Breast epithelium (tissue), 3 donors: ENCODE data around the gene TAF11L14.
"Not testable (repeated sequence)": the region's sequence is repeated elsewhere in the genome, so short reads cannot be mapped to it uniquely, and the experiment has no call there.

Source experiments
- POLR2A ChIP-seq: fragments of 450-650 bp; IDR thresholded peaks from one replicate; pipeline ENCODE4 v1.6.1; 2016; ENCODE audit warnings: antibody characterized with exemption, mild to moderate bottlenecking, moderate library complexity
- POLR2AphosphoS5 ChIP-seq, 3 donors: sonication (generic); formaldehyde crosslinking; IDR thresholded peaks; one replicate each; pipeline ENCODE4 v1.6.1; 2017; ENCODE audit warnings: antibody characterized with exemption in 3 of 3
- TF ChIP-seq, protein P1 (sequence below), 3 donors: fragments of 450-650 bp; IDR thresholded peaks; one replicate each; pipeline ENCODE4 v1.5.1; 2016 to 2017; ENCODE audit warnings: antibody characterized with exemption in 3 of 3, mild to moderate bottlenecking in 3 of 3, moderate library complexity in 3 of 3

DNA sequence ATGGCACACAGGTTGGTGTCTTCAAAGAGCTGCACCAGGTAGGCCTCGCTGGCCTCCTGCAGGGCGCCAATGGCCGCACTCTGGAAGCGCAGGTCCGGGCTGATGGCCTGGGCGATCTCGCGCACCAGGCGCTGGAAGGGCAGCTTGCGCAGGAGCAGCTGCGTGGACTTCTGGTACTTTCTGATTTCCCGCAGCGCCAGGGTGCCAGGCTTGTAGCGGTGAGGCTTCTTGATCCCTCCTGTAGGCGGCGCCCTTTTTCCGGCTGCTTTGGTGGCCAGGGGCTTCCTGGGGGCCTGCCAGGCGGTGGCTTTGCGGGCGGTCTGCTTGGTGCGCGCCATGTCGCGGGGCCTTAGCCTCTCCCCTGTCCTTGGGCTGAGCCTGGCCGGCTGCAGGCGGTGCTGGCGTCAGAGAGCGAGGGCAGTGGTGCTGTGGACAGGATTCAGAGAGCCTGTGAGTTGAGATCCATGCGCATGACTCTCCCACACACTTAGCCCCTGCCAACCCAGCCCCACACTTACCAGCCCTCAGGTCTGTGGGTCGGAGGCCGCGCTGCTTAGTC, 21.0 kb downstream of the TAF11L14 start:
- TF ChIP-seq, protein P1, sequence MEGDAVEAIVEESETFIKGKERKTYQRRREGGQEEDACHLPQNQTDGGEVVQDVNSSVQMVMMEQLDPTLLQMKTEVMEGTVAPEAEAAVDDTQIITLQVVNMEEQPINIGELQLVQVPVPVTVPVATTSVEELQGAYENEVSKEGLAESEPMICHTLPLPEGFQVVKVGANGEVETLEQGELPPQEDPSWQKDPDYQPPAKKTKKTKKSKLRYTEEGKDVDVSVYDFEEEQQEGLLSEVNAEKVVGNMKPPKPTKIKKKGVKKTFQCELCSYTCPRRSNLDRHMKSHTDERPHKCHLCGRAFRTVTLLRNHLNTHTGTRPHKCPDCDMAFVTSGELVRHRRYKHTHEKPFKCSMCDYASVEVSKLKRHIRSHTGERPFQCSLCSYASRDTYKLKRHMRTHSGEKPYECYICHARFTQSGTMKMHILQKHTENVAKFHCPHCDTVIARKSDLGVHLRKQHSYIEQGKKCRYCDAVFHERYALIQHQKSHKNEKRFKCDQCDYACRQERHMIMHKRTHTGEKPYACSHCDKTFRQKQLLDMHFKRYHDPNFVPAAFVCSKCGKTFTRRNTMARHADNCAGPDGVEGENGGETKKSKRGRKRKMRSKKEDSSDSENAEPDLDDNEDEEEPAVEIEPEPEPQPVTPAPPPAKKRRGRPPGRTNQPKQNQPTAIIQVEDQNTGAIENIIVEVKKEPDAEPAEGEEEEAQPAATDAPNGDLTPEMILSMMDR (IDR thresholded peaks at IDR 0.05), result not testable (repeated sequence)
- not testable (repeated sequence) for TF ChIP-seq POLR2A; POLR2AphosphoS5 (IDR thresholded peaks at IDR 0.05)
